ENCODE results near the gene UFC1.
A peak's percentile ranks its signal among the peaks of the same experiment; 100 is the strongest.

The UFC1 gene

GRCh38 chr1:161171191-161171590, 17.4 kb downstream of the UFC1 start:
- no peak for DNase-seq (ENCODE audit: low spot score)

GRCh38 chr1:161171696-161172095, 17.9 kb downstream of the UFC1 start:
- no peak for DNase-seq (ENCODE audit: low spot score)

- no peak for DNase-seq (ENCODE audit: low spot score)
Observed at GRCh38 chr1:161172349-161172748, 18.6 kb downstream of the UFC1 start.

GRCh38 chr1:161172776-161173376, 19.1 kb downstream of the UFC1 start:
- DNase-seq (ENCODE audit: low spot score), result no peak

- no peak for DNase-seq (ENCODE audit: low spot score)
Observed at GRCh38 chr1:161173711-161174110, 19.9 kb downstream of the UFC1 start.

GRCh38 chr1:161174911-161175310, 21.1 kb downstream of the UFC1 start:
- DNase-seq (ENCODE audit: low spot score), result no peak

GRCh38 chr1:161175771-161176453, 22.1 kb downstream of the UFC1 start:
- DNase-seq (ENCODE audit: low spot score), result no peak

GRCh38 chr1:161176468-161177111, 22.8 kb downstream of the UFC1 start:
- no peak for DNase-seq (ENCODE audit: low spot score)

- DNase-seq (ENCODE audit: low spot score), result peak; percentile 94
Observed at GRCh38 chr1:161177112-161177935, 23.5 kb downstream of the UFC1 start, which contains the start of gene B4GALT3. B4GALT3 (minus strand) TSS chr1:161177507; CDS start chr1:161176060, 1,447 bp downstream.

GRCh38 chr1:161177936-161178244, 24.1 kb downstream of the UFC1 start:
- DNase-seq (ENCODE audit: low spot score), result no peak

GRCh38 chr1:161179698-161180097, 25.9 kb downstream of the UFC1 start:
- DNase-seq (ENCODE audit: low spot score), result no peak

- no peak for DNase-seq (ENCODE audit: low spot score)
Observed at GRCh38 chr1:161180639-161181038, 26.9 kb downstream of the UFC1 start.

GRCh38 chr1:161182214-161182613, 28.4 kb downstream of the UFC1 start:
- peak; percentile 91 for DNase-seq (ENCODE audit: low spot score)

- peak; percentile 92 for DNase-seq (ENCODE audit: low spot score)
Observed at GRCh38 chr1:161185282-161185682, 31.5 kb downstream of the UFC1 start.

GRCh38 chr1:161185732-161186311, 32.0 kb downstream of the UFC1 start:
- no peak for DNase-seq (ENCODE audit: low spot score)

GRCh38 chr1:161187311-161187710, 33.5 kb downstream of the UFC1 start:
- DNase-seq (ENCODE audit: low spot score), result no peak

- no peak for DNase-seq (ENCODE audit: low spot score)
Observed at GRCh38 chr1:161188381-161188780, 34.6 kb downstream of the UFC1 start.

GRCh38 chr1:161189036-161189435, 35.3 kb downstream of the UFC1 start:
- DNase-seq (ENCODE audit: low spot score), result no peak

- no peak for DNase-seq (ENCODE audit: low spot score)
Observed at GRCh38 chr1:161190962-161191521, 37.3 kb downstream of the UFC1 start.

- no peak for DNase-seq (ENCODE audit: low spot score)
Observed at GRCh38 chr1:161191971-161192370, 38.2 kb downstream of the UFC1 start.

GRCh38 chr1:161192476-161193465, 39.0 kb downstream of the UFC1 start:
- DNase-seq (ENCODE audit: low spot score), result peak; percentile 87

All from CD4-positive, alpha-beta T cell treated with Interleukin-2 at 100 ng/mL for 4 hours (primary cell).